ENCODE results near the gene ZNF583. TPM values are rescaled to one million over a fixed set of nuclear protein-coding genes. Genes with fewer than 3 reads are reported as not detected.

Gene ZNF583
- total and polyA plus RNA-seq, 7 donors: 2.3 to 8.7 (median 3.1) TPM

- peak overlapping the region; percentile 91 for H3K27ac ChIP-seq
- 8 to 9% (median 8%) methylated on average over 9 of the region's 9 CpGs for WGBS, 3 donors
- peak overlapping the region; percentile 80 for H3K4me3 ChIP-seq
- peaks cover 7 to 28% of the 10 kb centered on the region in 2 donors for H3K36me3 ChIP-seq (ENCODE audit: insufficient read depth in 1 of 2, low read depth in 1 of 2)
- DNase-seq: no peak
- H3K4me1 ChIP-seq: peaks cover 5% of the 10 kb centered on the region
- no peak for TF ChIP-seq CTCF (IDR thresholded peaks at IDR 0.05)
- no peaks in the 10 kb centered on the region for H3K27me3 ChIP-seq (ENCODE audit: insufficient read depth in 3 of 3, low read length in 2 of 3)
- intact Hi-C loops (cut with DNase I): loop anchor here (5.0 to 10.0 kb wide), 2 partner anchors 74 to 102 kb away; partner anchors contain the start of genes ZNF471 (in 2 of the 2) and ZNF667 (in 1 of the 2)
- no peak for ATAC-seq
- peaks cover 73% of the 10 kb centered on the region for H3K9me3 ChIP-seq
These were observed 871 bp upstream of the ZNF583 start for GRCh38 chr19:56403261-56403660.

- TF ChIP-seq CTCF (IDR thresholded peaks at IDR 0.05): no peak
- 40 to 45% (median 43%) methylated on average over 9 of the region's 9 CpGs for WGBS, 3 donors
- Histone ChIP-seq H3K9me3 (peaks cover 76% of the 10 kb centered on the region), H3K27me3 (ENCODE audit: insufficient read depth in 3 of 3, low read length in 2 of 3) (no peaks in the 10 kb centered on the region), H3K4me3 (peak overlapping the region; percentile 80), H3K4me1 (peaks cover 5% of the 10 kb centered on the region), H3K27ac (peak overlapping the region; percentile 91), H3K36me3 (ENCODE audit: insufficient read depth in 1 of 2, low read depth in 1 of 2) (peaks cover 15 to 30% of the 10 kb centered on the region in 2 donors)
- ATAC-seq (no peak), DNase-seq (no peak)
- intact Hi-C loops (cut with DNase I): loop anchor here (5.0 to 10.0 kb wide), 2 partner anchors 73 to 100 kb away; partner anchors contain the start of genes ZNF471 (in 2 of the 2) and ZNF667 (in 1 of the 2)
These were observed 549 bp downstream of the ZNF583 start for GRCh38 chr19:56404705-56405056.

GRCh38 chr19:56405062-56405461, 930 bp downstream of the ZNF583 start:
- no peak for DNase-seq
- intact Hi-C loops (cut with DNase I): loop anchor here (10.0 kb wide), 1 partner anchor 100 kb away; the partner anchor contains the start of gene ZNF471 (in 2 of the 2)
- no peak for ATAC-seq
- TF ChIP-seq CTCF (IDR thresholded peaks at IDR 0.05): no peak
- Histone ChIP-seq H3K4me1 (peaks cover 5% of the 10 kb centered on the region), H3K4me3 (peak overlapping the region; percentile 80), H3K36me3 (ENCODE audit: insufficient read depth in 1 of 2, low read depth in 1 of 2) (peaks cover 16 to 34% of the 10 kb centered on the region in 2 donors), H3K9me3 (peaks cover 76% of the 10 kb centered on the region), H3K27ac (no peak overlapping the region), H3K27me3 (ENCODE audit: insufficient read depth in 3 of 3, low read length in 2 of 3) (no peaks in the 10 kb centered on the region)
- WGBS, 3 donors: 92 to 95% (median 93%) methylated on average over 4 of the region's 4 CpGs

GRCh38 chr19:56423276-56423984, 19.3 kb downstream of the ZNF583 start:
- Histone ChIP-seq H3K9me3 (peaks cover 100% of the 10 kb centered on the region), H3K27me3 (ENCODE audit: insufficient read depth in 3 of 3, low read length in 2 of 3) (no peaks in the 10 kb centered on the region), H3K4me3 (no peak overlapping the region), H3K36me3 (ENCODE audit: insufficient read depth in 1 of 2, low read depth in 1 of 2) (peaks cover 10 to 22% of the 10 kb centered on the region in 2 donors), H3K4me1 (no peaks in the 10 kb centered on the region), H3K27ac (no peak overlapping the region)
- 92 to 99% (median 96%) methylated on average over 5 of the region's 5 CpGs for WGBS, 3 donors
- TF ChIP-seq CTCF (IDR thresholded peaks at IDR 0.05): no peak
- DNase-seq (no peak), ATAC-seq (no peak)
- intact Hi-C loops (cut with DNase I): no loop called here

Measured in psoas muscle (tissue), 8 donors.